NCI-H446 (cell line): ENCODE results near the gene MYH7.

Experiments used
- DNase-seq, 2 experiments: peaks; one replicate each; lab custom pipeline; 2025; lab: John Stamatoyannopoulos, UW

Gene MYH7

DNA sequence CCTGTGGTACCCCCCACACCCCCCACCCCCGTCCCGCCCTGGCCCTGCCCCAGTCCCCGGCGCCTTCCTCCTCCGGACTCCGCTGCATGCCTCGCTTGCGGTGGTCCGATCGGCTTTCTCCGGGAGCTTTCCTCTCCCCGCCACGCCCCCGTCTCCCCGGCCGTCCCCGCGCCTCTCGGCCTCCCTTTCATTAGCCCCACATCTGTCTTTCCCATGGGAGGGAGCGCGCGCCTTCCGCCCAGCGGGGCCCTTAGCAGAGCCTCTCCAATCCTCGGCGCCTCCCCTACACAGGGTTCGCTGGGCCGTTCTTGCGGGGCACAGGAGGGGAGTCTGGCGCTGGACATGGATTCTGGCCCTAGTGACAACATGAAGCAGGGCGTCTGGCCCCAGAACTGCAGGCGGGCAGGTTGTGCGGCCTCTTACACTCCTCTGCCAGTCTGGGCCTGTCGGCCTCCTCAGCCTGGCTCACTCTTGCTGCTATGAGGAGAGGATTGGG lies 69.0 kb downstream of the MYH7 start:
- peak; percentile 27 to 67 for DNase-seq

DNA sequence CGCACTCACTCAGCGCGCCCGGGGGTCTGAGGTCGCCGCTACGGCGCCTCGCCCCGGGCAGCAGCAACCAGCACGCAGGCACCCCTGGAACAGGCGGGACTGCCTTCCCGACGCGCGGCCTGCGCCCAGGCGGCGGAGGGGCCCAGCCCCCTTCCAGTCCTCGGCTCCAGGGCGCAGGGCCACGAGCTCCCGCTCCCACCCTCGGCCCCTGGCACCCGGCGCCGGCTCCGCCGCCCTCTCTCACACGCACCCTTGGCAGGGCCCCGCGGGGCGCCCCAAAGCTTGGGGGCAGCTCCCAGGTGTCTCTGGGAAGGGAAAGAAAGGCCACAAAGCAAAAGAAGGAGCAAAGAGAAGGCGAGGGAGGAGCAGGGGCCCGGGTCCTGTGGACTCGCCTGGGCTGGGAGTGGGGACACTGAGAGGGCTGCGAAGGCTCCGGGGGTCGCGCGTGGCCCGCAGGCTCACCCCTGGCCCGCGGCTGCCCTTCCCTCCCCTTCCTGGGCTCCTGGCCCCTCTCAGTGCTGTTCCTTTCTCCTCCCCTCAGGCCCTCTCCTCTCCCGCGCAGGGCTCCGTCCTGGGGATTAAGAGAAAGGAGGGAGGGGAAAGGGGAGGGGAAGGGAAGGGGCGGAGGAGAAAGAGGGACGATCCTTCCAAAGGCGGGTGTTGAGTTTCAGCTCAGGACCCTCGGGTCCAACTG lies 69.6 kb downstream of the MYH7 start:
- peak; percentile 25 to 67 for DNase-seq

DNA sequence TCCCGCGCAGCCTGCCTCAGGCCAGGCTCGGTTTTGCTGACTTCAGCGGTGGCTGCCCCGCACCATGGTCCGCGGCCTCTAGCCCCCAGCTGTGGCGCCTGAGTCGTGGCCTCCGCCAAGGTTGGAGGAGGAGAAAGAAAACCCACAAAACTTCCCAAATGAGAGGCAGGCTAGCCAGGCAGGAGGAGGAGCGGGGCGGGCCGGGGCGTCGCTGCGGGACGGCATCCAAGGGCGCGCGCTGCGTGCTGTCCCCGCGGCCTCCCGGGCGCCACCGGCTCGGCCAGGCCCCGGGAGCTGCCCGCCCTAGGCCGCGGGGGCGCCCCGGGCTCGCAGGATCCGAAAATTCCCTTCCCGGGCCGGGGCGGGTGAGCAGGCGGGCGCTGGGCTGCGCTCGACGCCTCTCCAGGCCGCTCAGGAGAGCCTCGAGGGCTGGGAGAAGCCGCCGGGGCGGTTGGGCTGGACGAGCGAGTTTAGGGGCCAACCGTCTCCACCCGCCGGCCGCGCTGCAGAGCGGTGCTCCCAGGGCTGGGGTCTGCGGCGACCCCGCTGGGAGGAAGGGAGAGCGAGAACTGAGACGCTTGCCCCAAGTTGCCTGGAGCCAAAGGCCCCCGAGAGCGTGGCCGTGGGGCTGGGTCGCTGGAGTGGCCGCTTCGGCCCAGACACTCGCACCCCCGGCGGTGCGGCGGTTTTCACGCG lies 70.3 kb downstream of the MYH7 start, which contains the start of gene EFS:
Gene EFS, minus strand, starts transcription at position 137 of the 696 bp plus-strand sequence. CDS start 147 bp downstream, outside the sequence.
- no peak for DNase-seq

DNA sequence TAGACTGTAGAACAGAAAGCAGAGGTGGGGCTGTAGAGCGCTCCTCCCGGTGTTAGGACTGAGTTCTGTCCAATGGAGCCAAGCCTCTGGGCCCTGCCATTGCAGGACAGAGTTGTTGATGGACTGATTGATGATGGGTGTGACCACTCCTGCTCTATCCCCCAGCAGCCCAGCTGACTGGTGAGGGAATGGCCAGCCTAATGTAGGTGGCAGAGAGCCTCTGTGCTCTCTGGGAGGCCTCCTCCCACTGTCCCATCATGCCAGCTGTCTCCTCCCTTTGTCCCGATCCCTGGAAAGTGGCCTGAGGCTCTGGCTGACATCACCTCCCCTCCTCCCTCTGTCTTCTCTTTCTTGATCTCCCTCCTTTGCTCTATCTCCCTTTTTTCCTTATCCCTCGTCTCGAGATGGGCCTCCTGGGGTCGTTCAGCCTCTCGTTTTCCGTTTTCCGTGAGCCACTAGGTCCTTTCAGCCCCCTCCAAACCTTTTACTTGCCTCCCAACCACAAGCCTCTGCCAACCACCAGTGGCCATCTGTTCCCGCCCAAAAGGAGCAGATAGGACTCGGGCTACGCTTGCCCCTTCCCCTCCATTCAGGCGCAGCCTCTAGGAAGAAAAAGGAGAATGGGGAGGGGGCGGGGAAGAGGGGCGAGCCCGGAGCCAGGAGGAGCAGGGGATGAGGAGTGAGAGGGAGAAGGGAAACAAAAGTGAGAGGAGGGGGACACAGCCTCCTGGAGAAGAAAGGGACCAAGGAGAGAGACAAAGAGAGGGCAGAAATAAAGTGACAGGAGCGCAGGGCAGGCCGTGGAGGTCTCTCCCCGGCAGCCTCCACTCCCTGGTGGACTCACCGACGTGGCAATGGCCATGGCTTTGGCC lies 71.1 kb downstream of the MYH7 start:
- DNase-seq: peak in 1 of 2 experiments; percentile 61
